Fibroblast of skin of abdomen (primary cell): ENCODE measurements around the gene ANO9.

Source experiments
- DNase-seq: peaks from one replicate; pipeline ENCODE4 v3.0.0-alpha.2; 2013

ANO9 gene

GRCh38 chr11:380491-380890 lies 61.3 kb downstream of the ANO9 start:
- DNase-seq: no peak

GRCh38 chr11:380095-380480 lies 61.7 kb downstream of the ANO9 start:
- no peak for DNase-seq

GRCh38 chr11:379205-380094 lies 62.4 kb downstream of the ANO9 start:
- DNase-seq: no peak

- no peak for DNase-seq
These were observed 63.8 kb downstream of the ANO9 start for GRCh38 chr11:377883-378500.

- no peak for DNase-seq
These were observed 64.5 kb downstream of the ANO9 start for GRCh38 chr11:377174-377865.

- no peak for DNase-seq
These were observed 65.2 kb downstream of the ANO9 start for GRCh38 chr11:376531-377173.

- no peak for DNase-seq
These were observed 66.5 kb downstream of the ANO9 start for GRCh38 chr11:375065-376025.

- DNase-seq: no peak
These were observed 67.9 kb downstream of the ANO9 start for GRCh38 chr11:373716-374551.

- no peak for DNase-seq
These were observed 68.7 kb downstream of the ANO9 start for GRCh38 chr11:372809-373715.

GRCh38 chr11:371716-372590 lies 69.9 kb downstream of the ANO9 start:
- no peak for DNase-seq

- DNase-seq: no peak
These were observed 70.8 kb downstream of the ANO9 start for GRCh38 chr11:371051-371450.

GRCh38 chr11:370070-370941 lies 71.5 kb downstream of the ANO9 start:
- no peak for DNase-seq

- DNase-seq: peak; percentile 63
These were observed 72.3 kb downstream of the ANO9 start, which contains the start of gene B4GALNT4 for GRCh38 chr11:369336-370018. Gene B4GALNT4 (plus strand): TSS chr11:369499. CDS start chr11:369804, 305 bp downstream.

- DNase-seq: no peak
These were observed 73.1 kb downstream of the ANO9 start for GRCh38 chr11:368414-369335.

GRCh38 chr11:367956-368413 lies 73.8 kb downstream of the ANO9 start:
- DNase-seq: no peak
